Large intestine (tissue), 3 donors: ENCODE measurements around the gene TMEM131L. TPM values are rescaled to one million over a fixed set of nuclear protein-coding genes. Genes with fewer than 3 reads are reported as not detected.
A peak's percentile ranks its signal among the peaks of the same experiment; 100 is the strongest.
"Not testable (repeated sequence)": the region's sequence is repeated elsewhere in the genome, so short reads cannot be mapped to it uniquely, and the experiment has no call there.

Experiments
- DNase-seq, 2 donors: peaks; one replicate each; pipeline versions ENCODE4 v3.0.0 to v3.0.0-alpha.2; 2013
- H3K27ac ChIP-seq: one replicate; pipeline ENCODE4 v1.5.1; 2013; ENCODE audit warnings: low read length
- H3K27me3 ChIP-seq: 2 replicates; pipeline ENCODE4 v1.6.1; 2013; ENCODE audit warnings: low read length; ENCODE audit not compliant: control insufficient read depth, insufficient read depth
- H3K36me3 ChIP-seq: 2 replicates; pipeline ENCODE4 v1.6.1; 2013; ENCODE audit warnings: low read length; ENCODE audit not compliant: control insufficient read depth, insufficient read depth
- H3K4me1 ChIP-seq: one replicate; pipeline ENCODE4 v1.6.1; 2013; ENCODE audit warnings: low read length; ENCODE audit not compliant: control insufficient read depth, insufficient read depth
- H3K4me3 ChIP-seq: one replicate; pipeline ENCODE4 v1.5.1; 2013; ENCODE audit warnings: low read length
- H3K9me3 ChIP-seq: one replicate; pipeline ENCODE4 v1.6.1; 2013; ENCODE audit warnings: mild to moderate bottlenecking, low read depth, low read length, moderate library complexity; ENCODE audit not compliant: control insufficient read depth
- WGBS: methylation state at CpG from one replicate; pipeline ENCODE4 v1.1.5; 2013; ENCODE audit warnings: low lambda C conversion rate; ENCODE audit not compliant: insufficient coverage; 5-methylcytosine and 5-hydroxymethylcytosine counted together
- polyA plus RNA-seq: library from polyadenylated mRNA; unstranded; fragments of 120-200 nt; gene quantifications from one replicate; pipeline ENCODE4 v1.2.1, GENCODE V29; 2013

The TMEM131L gene
- polyA plus RNA-seq, 1 donor = 10.8 TPM

GRCh38 chr4:153666505-153666904 lies 200.3 kb downstream of the TMEM131L start:
- not testable (repeated sequence) for H3K27me3 ChIP-seq, H3K36me3 ChIP-seq, H3K27ac ChIP-seq, H3K4me1 ChIP-seq, H3K4me3 ChIP-seq
- peaks cover 11% of the 10 kb centered on the region for H3K9me3 ChIP-seq
- no CpG with 5 or more reads among the region's 1 CpG for WGBS
- peak in 1 of 2 donors; percentile 25 for DNase-seq

- Histone ChIP-seq H3K27me3 (no peaks in the 10 kb centered on the region), H3K4me1 (peaks cover 3% of the 10 kb centered on the region), H3K9me3 (no peaks in the 10 kb centered on the region), H3K27ac (no peak overlapping the region), H3K4me3 (no peak overlapping the region), H3K36me3 (no peaks in the 10 kb centered on the region)
- no CpG with 5 or more reads among the region's 2 CpGs for WGBS
- no peak for DNase-seq
Observed at GRCh38 chr4:153668647-153669046, 202.5 kb downstream of the TMEM131L start.

- DNase-seq = no peak
- Histone ChIP-seq H3K4me3 (no peak overlapping the region), H3K4me1 (peaks cover 3% of the 10 kb centered on the region), H3K36me3 (no peaks in the 10 kb centered on the region), H3K27me3 (no peaks in the 10 kb centered on the region), H3K27ac (no peak overlapping the region), H3K9me3 (no peaks in the 10 kb centered on the region)
- WGBS = 100% methylated on average over 1 of the region's 3 CpGs
Observed at GRCh38 chr4:153669838-153670237, 203.7 kb downstream of the TMEM131L start.

GRCh38 chr4:153676486-153676885 lies 210.3 kb downstream of the TMEM131L start:
- H3K27ac ChIP-seq = no peak overlapping the region
- H3K9me3 ChIP-seq = no peaks in the 10 kb centered on the region
- no peaks in the 10 kb centered on the region for H3K27me3 ChIP-seq
- no peak overlapping the region for H3K4me3 ChIP-seq
- no peaks in the 10 kb centered on the region for H3K36me3 ChIP-seq
- H3K4me1 ChIP-seq = no peaks in the 10 kb centered on the region
- no peak for DNase-seq
- 100% methylated on average over 2 of the region's 5 CpGs for WGBS

GRCh38 chr4:153676984-153677383 lies 210.8 kb downstream of the TMEM131L start:
- H3K27me3 ChIP-seq = peaks cover 3% of the 10 kb centered on the region
- no peaks in the 10 kb centered on the region for H3K4me1 ChIP-seq
- no peak overlapping the region for H3K4me3 ChIP-seq
- 100% methylated on average over 1 of the region's 1 CpG for WGBS
- H3K36me3 ChIP-seq = no peaks in the 10 kb centered on the region
- H3K27ac ChIP-seq = no peak overlapping the region
- DNase-seq = no peak
- no peaks in the 10 kb centered on the region for H3K9me3 ChIP-seq

- H3K4me3 ChIP-seq = no peak overlapping the region
- no peaks in the 10 kb centered on the region for H3K36me3 ChIP-seq
- peaks cover 14% of the 10 kb centered on the region for H3K27me3 ChIP-seq
- no peaks in the 10 kb centered on the region for H3K9me3 ChIP-seq
- no peaks in the 10 kb centered on the region for H3K4me1 ChIP-seq
- no peak for DNase-seq
- H3K27ac ChIP-seq = no peak overlapping the region
- WGBS = no CpG with 5 or more reads among the region's 6 CpGs
Observed at GRCh38 chr4:153679486-153679885, 213.3 kb downstream of the TMEM131L start.

GRCh38 chr4:153683763-153684181 lies 217.6 kb downstream of the TMEM131L start:
- Histone ChIP-seq H3K27ac (no peak overlapping the region), H3K4me1 (no peaks in the 10 kb centered on the region), H3K9me3 (peaks cover 2% of the 10 kb centered on the region), H3K4me3 (peak overlapping the region; percentile 71), H3K27me3 (peaks cover 15% of the 10 kb centered on the region), H3K36me3 (peaks cover 6% of the 10 kb centered on the region)
- WGBS = no CpG with 5 or more reads among the region's 27 CpGs
- no peak for DNase-seq

GRCh38 chr4:153684182-153684970 lies 218.2 kb downstream of the TMEM131L start, which contains the start of gene TLR2:
Gene TLR2 (plus strand): TSS chr4:153684280. CDS start chr4:153702908, 18,628 bp downstream.
- DNase-seq = peak; percentile 84 to 93
- Histone ChIP-seq H3K4me1 (no peaks in the 10 kb centered on the region), H3K4me3 (peak within 1 kb of the TSS; percentile 71), H3K27me3 (peaks cover 15% of the 10 kb centered on the region), H3K36me3 (peaks cover 6% of the 10 kb centered on the region), H3K27ac (peak within 1 kb of the TSS; percentile 57), H3K9me3 (peaks cover 2% of the 10 kb centered on the region)
- no CpG with 5 or more reads among the region's 75 CpGs for WGBS

GRCh38 chr4:153684971-153685371 lies 218.8 kb downstream of the TMEM131L start:
- Histone ChIP-seq H3K4me1 (no peaks in the 10 kb centered on the region), H3K36me3 (peaks cover 6% of the 10 kb centered on the region), H3K4me3 (peak overlapping the region; percentile 71), H3K27ac (no peak overlapping the region), H3K27me3 (peaks cover 15% of the 10 kb centered on the region), H3K9me3 (peaks cover 2% of the 10 kb centered on the region)
- DNase-seq = no peak
- WGBS = no CpG with 5 or more reads among the region's 9 CpGs
